UCSD-AML1 (cell line): ENCODE results near the gene TMED10.
A peak's percentile ranks its signal among the peaks of the same experiment; 100 is the strongest.

ENCODE experiments used
- DNase-seq: peaks from one replicate; lab custom pipeline; 2025; ENCODE audit not compliant: unreplicated experiment; lab: John Stamatoyannopoulos, UW

The TMED10 gene

GRCh38 chr14:75176142-75176820 lies at the start of gene TMED10:
Gene TMED10 (minus strand): TSS chr14:75176612. CDS start chr14:75176579, 33 bp downstream.
- peak; percentile 87 for DNase-seq

- DNase-seq, result no peak
Observed at GRCh38 chr14:75224561-75224960, 48.1 kb upstream of the TMED10 start.

GRCh38 chr14:75223664-75224154 lies 47.3 kb upstream of the TMED10 start:
- DNase-seq, result peak; percentile 70

- peak; percentile 34 for DNase-seq
Observed at GRCh38 chr14:75222208-75222701, 45.8 kb upstream of the TMED10 start.

GRCh38 chr14:75221797-75222196 lies 45.4 kb upstream of the TMED10 start:
- DNase-seq, result no peak

GRCh38 chr14:75220156-75220555 lies 43.7 kb upstream of the TMED10 start:
- DNase-seq, result no peak

- no peak for DNase-seq
Observed at GRCh38 chr14:75217508-75218206, 41.2 kb upstream of the TMED10 start.

GRCh38 chr14:75216427-75217006 lies 40.1 kb upstream of the TMED10 start:
- DNase-seq, result no peak

GRCh38 chr14:75215520-75215919 lies 39.1 kb upstream of the TMED10 start:
- DNase-seq, result no peak

GRCh38 chr14:75214558-75214957 lies 38.1 kb upstream of the TMED10 start:
- DNase-seq, result no peak

GRCh38 chr14:75213172-75213571 lies 36.8 kb upstream of the TMED10 start:
- no peak for DNase-seq

- no peak for DNase-seq
Observed at GRCh38 chr14:75208843-75209242, 32.4 kb upstream of the TMED10 start.

GRCh38 chr14:75206190-75206589 lies 29.8 kb upstream of the TMED10 start:
- DNase-seq, result no peak

GRCh38 chr14:75205591-75205990 lies 29.2 kb upstream of the TMED10 start:
- DNase-seq, result peak; percentile 17

- no peak for DNase-seq
Observed at GRCh38 chr14:75204116-75204515, 27.7 kb upstream of the TMED10 start.

GRCh38 chr14:75202657-75203056 lies 26.2 kb upstream of the TMED10 start:
- DNase-seq, result no peak

GRCh38 chr14:75201087-75201486 lies 24.7 kb upstream of the TMED10 start:
- no peak for DNase-seq

GRCh38 chr14:75200451-75200850 lies 24.0 kb upstream of the TMED10 start:
- no peak for DNase-seq

GRCh38 chr14:75198291-75198933 lies 22.0 kb upstream of the TMED10 start:
- no peak for DNase-seq

- DNase-seq, result no peak
Observed at GRCh38 chr14:75197338-75197737, 20.9 kb upstream of the TMED10 start.

- DNase-seq, result peak; percentile 61
Observed at GRCh38 chr14:75196468-75196867, 20.1 kb upstream of the TMED10 start.
